Iris pigment epithelial cell (primary cell): ENCODE results near the gene VOPP1.

Experiments used
- DNase-seq: peaks from one replicate; pipeline ENCODE4 v3.0.0-alpha.2; 2011; ENCODE audit warnings: low read depth

VOPP1 gene

GRCh38 chr7:55532150-55532917 is 40.0 kb downstream of the VOPP1 start:
- DNase-seq = no peak

GRCh38 chr7:55531536-55531935 is 40.8 kb downstream of the VOPP1 start:
- no peak for DNase-seq

GRCh38 chr7:55527307-55527706 is 45.0 kb downstream of the VOPP1 start:
- DNase-seq = no peak

- DNase-seq = no peak
Observed at GRCh38 chr7:55526770-55527169, 45.5 kb downstream of the VOPP1 start.

GRCh38 chr7:55526329-55526728 is 46.0 kb downstream of the VOPP1 start:
- DNase-seq = no peak

- no peak for DNase-seq
Observed at GRCh38 chr7:55524558-55525310, 47.6 kb downstream of the VOPP1 start.

- DNase-seq = peak; percentile 23
Observed at GRCh38 chr7:55523366-55523765, 48.9 kb downstream of the VOPP1 start.

- DNase-seq = no peak
Observed at GRCh38 chr7:55521917-55522902, 50.1 kb downstream of the VOPP1 start.

GRCh38 chr7:55521512-55521911 is 50.8 kb downstream of the VOPP1 start:
- DNase-seq = no peak

- no peak for DNase-seq
Observed at GRCh38 chr7:55520426-55521140, 51.7 kb downstream of the VOPP1 start.

- no peak for DNase-seq
Observed at GRCh38 chr7:55518836-55519235, 53.5 kb downstream of the VOPP1 start.

GRCh38 chr7:55517936-55518689 is 54.2 kb downstream of the VOPP1 start:
- no peak for DNase-seq

GRCh38 chr7:55517191-55517633 is 55.1 kb downstream of the VOPP1 start:
- DNase-seq = no peak

- no peak for DNase-seq
Observed at GRCh38 chr7:55516409-55516808, 55.9 kb downstream of the VOPP1 start.

GRCh38 chr7:55515569-55516279 is 56.6 kb downstream of the VOPP1 start:
- no peak for DNase-seq

GRCh38 chr7:55514546-55515265 is 57.6 kb downstream of the VOPP1 start:
- no peak for DNase-seq

- no peak for DNase-seq
Observed at GRCh38 chr7:55513868-55514267, 58.4 kb downstream of the VOPP1 start.

GRCh38 chr7:55512635-55513191 is 59.6 kb downstream of the VOPP1 start:
- no peak for DNase-seq

GRCh38 chr7:55510621-55511020 is 61.7 kb downstream of the VOPP1 start:
- DNase-seq = no peak
